SK-N-DZ (cell line): ENCODE results near the gene PIBF1.
"Not testable (repeated sequence)": the region's sequence is repeated elsewhere in the genome, so short reads cannot be mapped to it uniquely, and the experiment has no call there.

ENCODE experiments used
- DNase-seq: peaks from one replicate; pipeline ENCODE4 v3.0.0-alpha.2; 2015; ENCODE audit warnings: low spot score

The PIBF1 gene

GRCh38 chr13:73000027-73000674 is 218.2 kb downstream of the PIBF1 start:
- no peak for DNase-seq

GRCh38 chr13:73001971-73002370 is 220.0 kb downstream of the PIBF1 start:
- DNase-seq, result no peak

DNA sequence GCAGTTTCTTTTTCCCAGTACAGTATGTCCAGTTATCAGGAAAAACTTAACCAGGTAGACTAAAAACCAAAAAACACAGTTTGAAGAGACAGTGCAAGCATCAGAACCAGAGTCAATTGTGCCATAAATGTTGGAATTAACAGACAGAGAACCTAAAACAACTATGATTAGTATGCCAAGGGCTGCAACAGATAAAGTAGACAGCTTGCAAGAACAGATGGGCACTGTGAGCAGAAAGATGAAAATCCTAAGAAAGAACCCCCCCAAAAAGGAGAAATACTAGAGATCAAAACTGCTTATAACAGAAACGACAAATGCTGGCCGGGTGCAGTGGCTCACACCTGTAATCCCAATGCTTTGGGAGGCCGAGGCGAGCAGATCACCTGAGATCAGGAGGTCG is 229.8 kb downstream of the PIBF1 start:
- no peak for DNase-seq

DNA sequence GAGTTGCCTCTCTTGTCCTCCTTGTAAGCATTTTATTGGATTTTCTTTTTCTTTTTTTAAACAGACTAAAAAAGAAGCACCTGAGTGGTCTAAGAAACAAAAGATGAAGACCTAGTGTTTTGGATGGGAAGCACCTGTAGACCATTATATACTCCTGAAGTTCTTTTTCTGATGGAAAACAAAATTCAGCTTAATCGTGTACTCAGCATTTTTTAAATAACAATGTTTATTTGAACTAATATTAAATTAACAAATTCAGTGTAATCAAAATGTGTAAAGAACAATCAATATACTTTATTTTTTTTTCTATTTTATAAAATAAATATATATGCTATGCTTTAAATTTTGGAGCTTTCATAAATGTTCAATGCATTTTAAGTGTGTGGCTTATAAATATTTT is 233.9 kb downstream of the PIBF1 start:
- DNase-seq, result no peak

DNA sequence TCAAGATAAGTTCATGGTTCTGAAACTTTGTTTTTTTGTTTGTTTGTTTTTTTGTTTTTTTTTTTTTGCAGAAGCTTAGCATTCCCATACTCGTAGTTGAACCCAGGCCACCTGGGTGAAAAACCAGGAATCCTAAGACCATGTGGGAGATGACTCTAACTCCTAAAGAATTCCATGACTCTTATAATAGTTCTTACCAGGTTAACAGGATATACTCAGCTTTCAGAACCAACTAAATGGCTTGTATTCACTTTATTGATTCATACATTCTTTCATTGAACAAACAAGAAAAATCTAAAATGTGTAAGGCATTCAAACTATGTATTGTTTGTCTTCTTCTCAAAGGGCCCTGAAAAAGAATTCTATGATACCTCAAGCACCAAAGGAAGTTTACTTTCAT is 236.4 kb downstream of the PIBF1 start:
- DNase-seq, result no peak

- no peak for DNase-seq
Observed at GRCh38 chr13:73025217-73026012, 243.5 kb downstream of the PIBF1 start.

- no peak for DNase-seq
Observed at GRCh38 chr13:73034901-73035300, 253.0 kb downstream of the PIBF1 start.

DNA sequence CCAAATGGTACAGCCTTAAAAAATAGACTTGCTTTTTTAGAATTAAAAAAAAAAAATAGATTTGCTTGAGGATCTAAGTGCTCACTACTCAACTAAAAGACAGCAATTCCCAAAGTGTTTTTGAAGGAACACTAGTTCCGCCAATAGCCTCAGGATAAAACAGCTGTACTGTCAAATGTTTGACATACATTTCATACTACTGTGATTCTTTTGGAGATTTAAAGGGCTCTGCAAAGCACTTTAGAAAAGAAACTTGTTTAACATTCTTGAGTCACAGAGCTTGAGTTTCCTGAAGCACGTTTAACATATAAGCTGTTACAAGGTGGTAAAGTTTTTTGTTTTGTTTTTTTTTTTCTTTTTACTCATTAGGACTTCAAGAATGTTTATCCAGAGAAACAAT is 253.7 kb downstream of the PIBF1 start:
- no peak for DNase-seq

DNA sequence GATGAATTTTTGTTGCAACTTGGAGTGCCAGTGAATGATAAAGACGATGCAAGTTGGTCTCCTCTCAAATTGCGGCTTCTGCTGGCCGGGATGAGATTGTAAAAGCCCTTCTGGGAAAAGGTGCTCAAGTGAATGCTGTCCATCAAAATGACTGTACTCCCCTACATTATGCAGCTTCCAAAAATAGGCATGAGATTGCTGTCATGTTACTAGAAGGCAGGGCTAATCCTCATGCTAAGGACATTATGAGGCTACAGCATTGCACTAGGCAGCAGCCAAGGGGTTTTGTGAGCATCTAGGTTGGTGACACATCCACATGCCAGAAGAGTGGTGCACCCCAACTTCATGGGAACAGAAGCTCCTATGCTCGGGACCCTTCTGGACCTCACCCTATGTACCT is 254.6 kb downstream of the PIBF1 start:
- DNase-seq, result no peak

- DNase-seq, result no peak
Observed at GRCh38 chr13:73038064-73038463, 256.1 kb downstream of the PIBF1 start.

DNA sequence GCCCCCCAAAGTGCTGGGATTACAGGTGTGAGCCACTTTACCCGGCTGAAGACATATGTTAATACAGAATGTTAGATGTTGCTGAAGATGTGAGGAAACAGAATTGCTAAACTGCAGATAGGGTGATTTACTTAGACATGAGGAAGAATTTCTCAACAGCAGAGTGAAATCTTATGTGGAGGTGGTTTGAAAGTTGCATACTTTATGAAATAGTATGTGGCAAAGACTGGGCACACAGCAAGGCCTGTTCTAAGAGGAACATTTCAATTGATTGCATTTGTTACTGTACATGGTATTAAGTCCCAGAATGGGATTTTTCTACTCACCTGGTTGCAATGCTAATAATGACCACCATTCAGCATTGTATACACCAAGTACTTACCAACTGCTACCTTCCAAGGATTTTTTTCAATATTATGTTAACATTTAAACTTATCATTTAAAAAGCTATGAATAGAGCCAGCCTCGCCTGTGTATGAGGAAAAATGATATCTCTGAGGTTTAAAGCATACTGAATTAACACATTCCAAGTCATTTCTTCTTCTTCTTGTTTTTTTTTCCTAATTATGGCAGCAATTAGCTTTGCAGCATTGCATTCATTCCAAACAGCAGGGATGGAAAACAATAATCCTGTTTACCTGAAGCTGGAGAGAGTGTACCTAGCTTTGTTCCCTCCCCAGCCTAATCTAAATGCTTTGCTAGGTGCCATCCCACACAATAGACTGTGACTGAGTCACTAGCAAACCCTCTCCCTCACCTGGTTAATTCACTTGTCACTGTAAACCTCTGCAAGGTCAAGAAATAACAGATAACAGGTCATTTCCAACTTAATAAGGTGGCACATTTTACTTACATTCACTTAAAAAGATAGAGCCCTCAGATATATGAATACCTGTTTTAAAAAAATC is 257.5 kb downstream of the PIBF1 start:
- no peak for DNase-seq

GRCh38 chr13:73040484-73040883 is 258.6 kb downstream of the PIBF1 start:
- DNase-seq, result no peak

GRCh38 chr13:73040968-73041596 is 259.1 kb downstream of the PIBF1 start:
- DNase-seq, result no peak

DNA sequence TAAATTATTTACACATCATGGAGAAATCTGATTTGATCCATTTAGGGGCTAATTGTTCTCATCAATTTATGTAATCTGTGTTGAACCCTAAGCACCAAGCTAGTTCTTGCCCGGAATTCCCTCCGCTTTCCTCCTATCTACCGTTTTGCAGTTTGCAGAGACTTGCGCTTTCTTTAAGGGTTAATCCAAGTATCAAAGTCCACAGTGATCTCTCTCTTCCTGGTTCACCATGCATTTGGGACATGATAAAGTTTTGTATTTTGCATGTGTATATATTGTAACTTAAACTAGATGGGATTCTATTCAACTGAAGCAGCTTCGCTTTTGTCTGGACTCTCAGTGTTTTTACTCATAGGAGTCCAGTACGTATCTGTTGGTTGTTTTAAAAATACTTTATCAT is 263.1 kb downstream of the PIBF1 start:
- no peak for DNase-seq

DNA sequence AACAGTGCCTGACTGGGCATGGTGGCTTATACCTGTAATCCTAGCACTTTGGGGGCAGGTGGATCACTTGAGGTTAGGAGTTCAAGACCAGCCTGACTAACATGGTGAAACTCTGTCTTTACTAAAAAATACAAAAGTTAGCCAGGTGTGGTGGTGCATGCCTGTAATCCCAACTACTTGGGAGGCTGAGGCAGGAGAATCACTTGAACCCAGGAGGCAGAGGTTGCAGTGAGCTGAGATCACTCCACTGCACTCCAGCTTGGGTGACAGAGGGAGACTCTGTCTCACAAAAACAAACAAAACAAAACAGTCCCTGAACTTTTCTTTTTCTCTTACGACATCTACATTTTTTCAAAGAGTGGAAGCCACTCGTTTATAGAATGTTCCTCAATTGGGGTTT is 266.7 kb downstream of the PIBF1 start:
- DNase-seq, result not testable (repeated sequence)

DNA sequence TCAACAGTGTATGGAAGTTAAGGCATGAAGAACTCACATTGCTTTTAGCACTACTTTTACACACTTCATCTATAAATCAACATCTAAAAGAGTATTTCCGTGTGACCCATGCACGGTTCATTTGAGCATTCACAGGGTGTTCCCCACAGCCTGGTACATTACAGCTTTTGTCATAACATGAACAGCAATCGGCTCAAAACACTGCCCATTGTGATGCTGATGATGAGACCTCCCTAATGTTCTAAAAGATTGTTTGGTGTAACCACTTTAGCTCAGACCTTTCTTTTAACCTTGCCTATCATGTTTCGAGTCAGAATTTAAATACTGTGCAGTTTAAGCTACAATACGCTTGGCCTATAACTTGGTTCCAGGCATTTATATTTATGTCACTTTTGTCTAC is 272.8 kb downstream of the PIBF1 start:
- DNase-seq, result no peak

GRCh38 chr13:73055813-73056564 is 274.1 kb downstream of the PIBF1 start:
- no peak for DNase-seq

DNA sequence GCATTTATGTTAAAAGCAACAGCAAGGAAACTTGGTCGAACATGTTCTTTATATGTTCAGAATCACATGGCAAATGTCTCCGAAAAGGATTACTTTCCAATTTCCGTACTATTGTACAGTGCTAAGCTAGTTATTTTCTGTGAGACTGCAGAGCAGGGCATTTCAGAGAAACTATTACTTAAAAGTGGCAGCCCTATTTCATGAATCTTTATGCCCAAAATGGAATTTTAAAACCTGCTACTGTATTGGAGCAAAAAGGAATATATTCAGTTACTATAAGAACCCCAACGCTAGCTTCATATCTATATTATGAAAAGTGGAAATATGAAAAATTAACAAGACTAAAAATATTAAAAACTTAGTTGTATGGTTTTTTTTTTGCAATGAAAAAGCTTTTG is 274.6 kb downstream of the PIBF1 start:
- DNase-seq, result no peak

DNA sequence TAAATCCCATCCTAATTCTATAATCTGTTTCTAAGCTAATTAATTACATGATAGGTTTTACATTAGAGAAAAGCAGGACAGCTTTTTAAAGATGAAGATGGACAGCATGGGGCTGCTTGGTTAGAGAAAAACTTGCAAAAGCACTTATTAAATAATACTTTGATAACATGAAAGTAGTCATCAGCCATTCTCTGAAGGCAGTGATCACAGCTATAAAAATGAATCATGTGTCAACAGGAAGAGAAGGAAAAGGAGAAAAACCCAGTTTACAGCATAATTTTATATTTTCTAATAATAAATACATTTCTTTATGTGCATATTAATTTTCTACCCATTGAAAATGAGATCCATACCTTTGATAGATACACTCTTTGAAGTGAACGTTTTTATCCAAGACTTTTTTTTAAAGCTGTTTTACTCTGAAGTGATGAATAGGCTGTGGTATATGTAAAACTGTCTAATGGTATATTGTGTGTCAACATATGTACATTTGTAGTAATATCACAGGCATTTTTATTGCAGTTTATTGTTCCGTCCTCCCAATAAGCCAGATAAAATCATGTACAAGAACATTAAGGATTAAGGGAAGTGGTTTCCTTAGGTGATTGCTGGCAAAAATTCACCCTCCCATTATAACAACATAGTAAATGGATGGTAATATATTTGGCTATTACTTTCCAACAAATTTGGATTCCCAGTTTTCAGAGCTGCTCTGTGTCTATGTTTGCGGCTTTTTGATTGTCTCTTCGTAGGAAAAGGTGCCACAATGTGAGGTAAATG is 275.5 kb downstream of the PIBF1 start:
- no peak for DNase-seq

DNA sequence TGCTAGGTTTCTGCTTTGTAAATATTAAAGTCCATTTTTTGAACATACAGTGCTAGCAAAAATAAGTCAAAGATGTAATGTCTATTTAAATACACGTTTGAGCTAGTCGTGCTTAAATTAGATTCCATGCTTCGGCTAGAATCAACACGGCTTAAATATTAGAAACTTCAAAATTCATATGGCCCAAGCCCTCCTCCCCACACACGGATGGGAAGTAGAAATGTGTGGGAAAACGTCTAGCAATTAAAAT is 276.1 kb downstream of the PIBF1 start:
- DNase-seq, result no peak

DNA sequence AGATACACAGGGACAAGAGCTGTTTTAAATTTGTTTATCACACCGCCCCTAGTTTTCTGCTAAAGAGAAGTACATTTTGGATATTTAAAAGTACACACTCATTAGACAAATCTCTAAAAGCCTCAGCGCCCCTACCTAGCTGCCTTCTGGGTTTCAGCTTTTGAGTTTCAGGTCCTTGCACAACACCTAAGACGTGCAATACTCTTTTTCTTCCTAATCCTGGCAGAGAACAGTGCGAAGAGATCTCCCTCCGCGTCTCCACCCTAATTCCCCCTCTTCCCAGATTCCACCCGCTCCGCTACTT is 276.5 kb downstream of the PIBF1 start:
- no peak for DNase-seq
